Fibroblast of villous mesenchyme (primary cell): Measurements from ENCODE around the gene ARHGEF28. TPM values are rescaled to one million over a fixed set of nuclear protein-coding genes. Genes with fewer than 3 reads are reported as not detected.

Experiments
- DNase-seq: peaks from one replicate; pipeline ENCODE4 v3.0.0-alpha.2; 2010; ENCODE audit warnings: low read depth
- H3K4me3 ChIP-seq: 2 replicates; pipeline ENCODE4 v1.5.1; 2011; ENCODE audit warnings: low read depth, mild to moderate bottlenecking, low read length
- CTCF ChIP-seq: IDR thresholded peaks from 2 replicates; pipeline ENCODE4 v1.5.1; 2012; ENCODE audit warnings: low read depth, mild to moderate bottlenecking, low read length; ENCODE audit not compliant: insufficient read depth
- total RNA-seq: library from RNA; depleted of rRNA; stranded (reverse); fragments of >200 nt; gene quantifications from 2 replicates; pipeline ENCODE4 v1.2.3, GENCODE V29; 2012

ARHGEF28 gene
- total RNA-seq, 1 donor = 40.2 TPM

DNA sequence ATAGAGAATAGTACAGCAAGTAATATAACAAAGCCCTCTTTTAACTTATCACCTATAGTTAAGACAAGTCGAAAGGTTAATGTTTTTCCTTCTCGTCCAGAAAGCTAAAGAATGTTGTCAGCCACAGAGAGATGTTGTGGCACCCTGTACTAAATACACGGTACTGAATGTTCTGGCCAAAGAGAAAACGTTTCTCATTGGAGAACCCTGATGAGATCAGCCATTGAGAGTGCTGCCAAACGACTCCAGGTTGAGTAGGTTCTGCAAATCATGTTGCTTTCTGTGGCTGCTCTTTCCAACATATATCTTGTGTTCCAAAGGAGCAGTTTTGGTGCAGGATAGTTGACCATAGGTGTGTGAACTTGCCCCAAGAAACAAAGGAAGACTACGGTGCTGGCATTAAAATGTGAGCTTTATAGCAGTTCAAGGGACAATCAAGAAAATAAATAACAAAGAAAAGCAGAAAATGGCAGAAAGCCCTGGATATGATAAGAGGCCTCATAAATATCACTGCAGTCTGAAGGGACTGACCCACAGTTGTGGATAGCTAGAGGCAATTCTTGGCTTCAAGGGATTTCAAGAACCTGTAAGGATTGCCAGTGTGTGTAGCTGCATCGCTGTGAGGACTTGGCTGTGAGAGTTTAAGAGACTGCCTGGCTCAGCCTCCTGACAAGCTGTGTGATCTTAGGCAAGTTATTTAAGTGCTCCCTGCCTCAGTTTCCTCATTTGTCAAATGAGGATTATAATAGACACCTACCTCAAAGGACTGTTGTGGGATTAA lies 102.7 kb downstream of the ARHGEF28 start:
- H3K4me3 ChIP-seq = no peak overlapping the region
- TF ChIP-seq CTCF = no peak
- no peak for DNase-seq

- H3K4me3 ChIP-seq = no peak overlapping the region
- DNase-seq = peak; percentile 39
- TF ChIP-seq CTCF = peak; percentile 7
Observed at GRCh38 chr5:73729329-73729728, 103.3 kb downstream of the ARHGEF28 start.

DNA sequence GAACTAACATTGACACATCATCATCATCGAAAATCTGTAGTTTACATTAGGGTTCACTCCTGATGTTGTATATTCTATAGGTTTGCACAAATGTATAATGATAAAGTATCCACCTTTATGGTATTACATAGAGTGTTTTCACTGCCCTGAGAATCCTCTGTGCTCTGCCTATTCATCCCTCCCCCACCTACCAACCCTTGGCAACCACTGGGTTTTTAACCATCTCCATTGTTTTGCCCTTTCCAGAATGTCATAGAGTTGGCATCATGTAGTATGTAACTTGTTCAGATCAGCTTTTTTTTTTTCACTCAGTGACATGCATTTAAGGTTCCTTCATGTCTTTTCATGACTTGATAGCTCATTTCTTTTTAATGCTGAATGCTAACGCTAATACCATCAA lies 106.0 kb downstream of the ARHGEF28 start:
- no peak overlapping the region for H3K4me3 ChIP-seq
- no peak for DNase-seq
- no peak for TF ChIP-seq CTCF

DNA sequence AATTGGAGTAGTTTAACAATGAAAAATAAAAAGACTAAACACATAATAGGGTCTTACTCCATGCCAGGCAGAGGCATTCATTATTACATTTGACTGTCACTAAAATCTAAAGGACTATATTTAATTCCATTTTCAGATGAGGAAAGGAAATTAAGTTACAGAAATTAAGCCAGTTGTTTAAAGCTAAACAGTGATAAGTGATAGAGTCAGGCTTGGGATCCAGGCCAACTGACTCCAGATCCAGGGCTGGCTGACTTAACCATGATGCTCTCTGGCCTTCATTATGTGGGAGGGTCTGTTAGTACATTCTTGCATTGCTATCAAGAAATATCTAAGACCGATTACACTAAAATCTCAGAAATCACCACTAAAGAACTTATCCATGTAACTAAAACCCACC lies 107.2 kb downstream of the ARHGEF28 start:
- no peak for TF ChIP-seq CTCF
- DNase-seq = no peak
- no peak overlapping the region for H3K4me3 ChIP-seq

GRCh38 chr5:73735032-73735734 lies 109.2 kb downstream of the ARHGEF28 start:
- DNase-seq = no peak
- TF ChIP-seq CTCF = no peak
- no peak overlapping the region for H3K4me3 ChIP-seq

DNA sequence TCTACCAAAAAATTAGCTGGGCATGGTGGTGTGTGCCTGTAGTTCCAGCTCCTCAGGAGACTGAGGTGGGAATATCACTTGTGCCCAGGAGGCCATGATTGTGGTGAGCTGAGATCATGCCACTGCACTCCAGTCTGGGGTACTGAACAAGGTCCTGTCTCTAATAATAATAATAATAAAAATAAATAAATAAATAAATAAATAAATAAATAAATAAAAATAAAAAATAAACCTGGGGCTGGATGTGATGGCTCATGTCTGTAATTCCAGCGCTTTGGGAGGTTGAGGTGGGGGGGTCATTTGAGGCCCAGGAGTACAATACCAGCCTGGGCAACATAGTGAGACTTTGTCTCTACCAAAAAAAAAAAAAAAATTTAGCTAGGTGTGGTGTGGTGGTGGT lies 113.7 kb downstream of the ARHGEF28 start:
- H3K4me3 ChIP-seq = no peak overlapping the region
- DNase-seq = no peak
- TF ChIP-seq CTCF = no peak
